Stomach (tissue), 4 donors: ENCODE data around the gene KRTAP4-1.

ENCODE experiments used
- CTCF ChIP-seq, 7 experiments: fragments of 450-650 bp in 4 of 7; fragments of 200-600 bp in 3 of 7; sonication (generic) in 3 of 7; IDR thresholded peaks; one replicate each; pipeline ENCODE4 v1.5.1; 2016 to 2019; ENCODE audit warnings: antibody characterized with exemption in 7 of 7, control low read depth in 2 of 7, mild to moderate bottlenecking in 1 of 7
- POLR2AphosphoS5 ChIP-seq, 3 donors: sonication (generic); formaldehyde crosslinking; IDR thresholded peaks; one replicate each; pipeline ENCODE4 v1.6.1; 2016; ENCODE audit warnings: antibody characterized with exemption in 3 of 3

DNA sequence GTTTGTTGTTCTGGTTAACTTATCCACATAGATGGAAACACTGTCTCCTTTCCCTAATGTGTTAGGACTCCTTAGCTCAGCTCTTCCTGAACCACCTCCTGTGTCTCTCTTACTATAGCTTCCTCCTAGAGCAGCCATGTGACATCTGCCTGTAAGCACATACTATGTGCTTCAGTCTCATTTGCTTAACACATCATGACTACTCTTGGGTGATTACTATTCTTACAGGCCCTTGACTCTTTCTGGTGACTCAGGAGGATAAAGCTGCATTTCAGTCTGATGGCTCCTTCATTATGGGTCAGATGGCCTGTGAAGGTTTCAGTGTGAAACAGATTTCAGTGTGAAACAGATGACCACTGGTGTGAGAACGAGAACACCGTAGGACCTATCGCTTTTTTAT is 6.4 kb downstream of the KRTAP4-1 start:
- TF ChIP-seq CTCF (IDR thresholded peaks at IDR 0.05) (no peak), POLR2AphosphoS5 (IDR thresholded peaks at IDR 0.05) (no peak)
